HG03060 (cell line): Measurements from ENCODE around the gene ENPP3.

Experiments used
- ATAC-seq: cut with Tn5 transposase; IDR thresholded peaks from one replicate; pipeline ENCODE4 v1.9.1; 2021; ENCODE audit warnings: low read depth, moderate number of reproducible peaks; ENCODE audit not compliant: unreplicated experiment

ENPP3 gene

GRCh38 chr6:131636880-131637792 lies at the start of gene ENPP3:
Gene ENPP3 (plus strand): TSS chr6:131637302. CDS start chr6:131637385, 83 bp downstream.
- no peak for ATAC-seq

- no peak for ATAC-seq
Observed at GRCh38 chr6:131587909-131588308, 49.2 kb upstream of the ENPP3 start.

- no peak for ATAC-seq
Observed at GRCh38 chr6:131588643-131589042, 48.5 kb upstream of the ENPP3 start.

GRCh38 chr6:131592935-131593334 lies 44.2 kb upstream of the ENPP3 start:
- ATAC-seq: no peak

- no peak for ATAC-seq
Observed at GRCh38 chr6:131594074-131594473, 43.0 kb upstream of the ENPP3 start.

GRCh38 chr6:131597446-131597845 lies 39.7 kb upstream of the ENPP3 start:
- ATAC-seq: no peak

- ATAC-seq: no peak
Observed at GRCh38 chr6:131600716-131601115, 36.4 kb upstream of the ENPP3 start.

GRCh38 chr6:131602781-131603312 lies 34.3 kb upstream of the ENPP3 start:
- ATAC-seq: no peak

- ATAC-seq: no peak
Observed at GRCh38 chr6:131613296-131613925, 23.7 kb upstream of the ENPP3 start.

GRCh38 chr6:131615275-131615674 lies 21.8 kb upstream of the ENPP3 start:
- ATAC-seq: no peak

GRCh38 chr6:131627724-131628682 lies 9.1 kb upstream of the ENPP3 start, which contains the start of gene MED23:
Gene MED23 (minus strand): TSS chr6:131628242. CDS start chr6:131628049, 193 bp downstream.
- ATAC-seq: peak; percentile 95

GRCh38 chr6:131628726-131629125 lies 8.4 kb upstream of the ENPP3 start:
- no peak for ATAC-seq

GRCh38 chr6:131629651-131630050 lies 7.5 kb upstream of the ENPP3 start:
- ATAC-seq: no peak

- ATAC-seq: no peak
Observed at GRCh38 chr6:131631625-131632289, 5.3 kb upstream of the ENPP3 start.

GRCh38 chr6:131635384-131636340 lies 1.4 kb upstream of the ENPP3 start:
- peak; percentile 93 for ATAC-seq

GRCh38 chr6:131638013-131638412 lies 911 bp downstream of the ENPP3 start:
- no peak for ATAC-seq

- ATAC-seq: no peak
Observed at GRCh38 chr6:131640100-131640499, 3.0 kb downstream of the ENPP3 start.

GRCh38 chr6:131640576-131640975 lies 3.5 kb downstream of the ENPP3 start:
- no peak for ATAC-seq

GRCh38 chr6:131641554-131641953 lies 4.5 kb downstream of the ENPP3 start:
- no peak for ATAC-seq
